ENCODE data around the gene CYP3A4. TPM values are rescaled to one million over a fixed set of nuclear protein-coding genes. Genes with fewer than 3 reads are reported as not detected.

CYP3A4 gene
- total RNA-seq, 1 donor from 2014 or later, result not detected

DNA sequence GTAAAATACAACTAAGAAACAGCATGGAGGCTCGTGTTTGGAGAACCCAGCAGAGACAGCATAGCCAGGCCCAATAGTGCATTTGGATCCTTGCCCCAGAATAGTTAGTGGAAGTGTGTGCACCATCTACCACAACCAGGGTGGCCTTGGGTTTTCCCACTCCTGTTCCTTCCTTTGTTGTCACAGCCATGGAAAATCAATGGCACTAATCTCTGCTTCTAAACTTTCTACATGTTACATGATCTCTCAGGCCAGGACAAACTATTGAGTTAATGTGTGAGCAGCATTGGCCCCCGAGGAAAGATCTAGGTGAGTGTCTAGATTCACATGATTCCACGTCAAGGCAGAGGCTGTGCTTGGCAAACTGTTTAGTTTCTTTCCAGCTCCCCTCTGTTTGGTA, 51.0 kb downstream of the CYP3A4 start:
- POLR2A ChIA-PET, result no interaction called here

DNA sequence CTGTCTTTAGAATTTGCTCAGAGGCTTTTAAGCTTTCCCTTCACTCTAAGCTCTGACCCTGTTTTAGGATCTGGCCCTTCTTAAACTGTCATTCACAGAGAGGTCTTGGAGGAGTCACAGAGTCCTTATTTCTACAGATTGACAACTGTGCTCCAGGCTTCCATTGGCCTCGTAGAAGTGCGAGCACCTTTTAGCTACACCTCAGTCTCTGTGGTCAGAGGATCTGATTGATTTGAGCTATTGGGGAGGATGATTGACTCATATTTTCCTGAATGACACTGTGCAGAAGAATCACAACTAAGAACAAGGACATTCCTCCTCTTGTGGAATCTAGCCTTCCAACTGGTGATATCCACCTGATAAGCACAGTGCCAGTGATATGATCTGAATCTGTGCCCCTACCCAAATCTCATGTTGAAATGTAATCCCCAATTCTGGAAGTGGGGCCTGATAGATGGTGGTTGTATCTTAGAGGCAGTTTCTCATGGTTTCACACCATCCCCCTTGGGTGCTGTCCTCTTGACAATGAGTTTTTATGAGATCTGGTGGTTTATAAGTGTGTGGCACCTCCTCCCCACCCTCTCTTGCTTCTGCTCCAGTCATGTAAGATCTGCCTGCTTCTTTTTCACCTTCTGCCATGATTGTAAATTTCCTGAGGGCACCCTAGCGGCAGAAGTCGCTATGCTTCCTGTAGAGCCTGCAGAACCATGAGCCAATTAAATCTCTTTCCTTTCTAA, 52.2 kb downstream of the CYP3A4 start:
- no peak overlapping the region for H3K27ac Mint-ChIP-seq
- no peak for TF ChIP-seq CTCF (IDR thresholded peaks at IDR 0.05)
- H3K4me1 Mint-ChIP-seq, result no peaks in the 10 kb centered on the region
- ChIA-PET POLR2A (no interaction called here), CTCF (no interaction called here)
- H3K36me3 Mint-ChIP-seq (ENCODE audit: low read depth), result no peaks in the 10 kb centered on the region
- ATAC-seq (ENCODE audit: low read depth) (no peak), DNase-seq (no peak)
- intact Hi-C loops (cut with micrococcal nuclease), result no loop called here
- H3K9me3 Mint-ChIP-seq, result no peaks in the 10 kb centered on the region
- no peak overlapping the region for H3K4me3 Mint-ChIP-seq
- H3K27me3 Mint-ChIP-seq, result peaks cover 4% of the 10 kb centered on the region

More for the DNA sequence above, 51.0 kb downstream of the CYP3A4 start:
- DNase-seq (no peak), ATAC-seq (ENCODE audit: low read depth) (no peak)
- Mint-ChIP-seq H3K4me3 (no peak overlapping the region), H3K4me1 (no peaks in the 10 kb centered on the region), H3K36me3 (ENCODE audit: low read depth) (no peaks in the 10 kb centered on the region), H3K9me3 (no peaks in the 10 kb centered on the region), H3K27me3 (peaks cover 4% of the 10 kb centered on the region), H3K27ac (no peak overlapping the region)
- intact Hi-C loops (cut with micrococcal nuclease), result no loop called here
- no peak for TF ChIP-seq CTCF (IDR thresholded peaks at IDR 0.05)
- CTCF ChIA-PET, result no interaction called here

- TF ChIP-seq CTCF (IDR thresholded peaks at IDR 0.05), result no peak
- H3K36me3 Mint-ChIP-seq (ENCODE audit: low read depth), result no peaks in the 10 kb centered on the region
- H3K9me3 Mint-ChIP-seq, result no peaks in the 10 kb centered on the region
- no peak overlapping the region for H3K27ac Mint-ChIP-seq
- CTCF ChIA-PET, result no interaction called here
- DNase-seq, result no peak
- POLR2A ChIA-PET, result no interaction called here
- peaks cover 4% of the 10 kb centered on the region for H3K27me3 Mint-ChIP-seq
- ATAC-seq (ENCODE audit: low read depth), result no peak
- H3K4me1 Mint-ChIP-seq, result no peaks in the 10 kb centered on the region
- intact Hi-C loops (cut with micrococcal nuclease), result no loop called here
- H3K4me3 Mint-ChIP-seq, result no peak overlapping the region
Measured at GRCh38 chr7:99730992-99731391, 53.0 kb downstream of the CYP3A4 start.

GRCh38 chr7:99730238-99730810, 53.7 kb downstream of the CYP3A4 start:
- no peak for TF ChIP-seq CTCF (IDR thresholded peaks at IDR 0.05)
- Mint-ChIP-seq H3K4me3 (no peak overlapping the region), H3K4me1 (no peaks in the 10 kb centered on the region), H3K36me3 (ENCODE audit: low read depth) (no peaks in the 10 kb centered on the region), H3K27ac (no peak overlapping the region), H3K27me3 (peaks cover under 1% of the 10 kb centered on the region), H3K9me3 (no peaks in the 10 kb centered on the region)
- DNase-seq, result no peak
- ChIA-PET POLR2A (no interaction called here), CTCF (no interaction called here)
- ATAC-seq (ENCODE audit: low read depth), result no peak
- intact Hi-C loops (cut with micrococcal nuclease), result no loop called here

DNA sequence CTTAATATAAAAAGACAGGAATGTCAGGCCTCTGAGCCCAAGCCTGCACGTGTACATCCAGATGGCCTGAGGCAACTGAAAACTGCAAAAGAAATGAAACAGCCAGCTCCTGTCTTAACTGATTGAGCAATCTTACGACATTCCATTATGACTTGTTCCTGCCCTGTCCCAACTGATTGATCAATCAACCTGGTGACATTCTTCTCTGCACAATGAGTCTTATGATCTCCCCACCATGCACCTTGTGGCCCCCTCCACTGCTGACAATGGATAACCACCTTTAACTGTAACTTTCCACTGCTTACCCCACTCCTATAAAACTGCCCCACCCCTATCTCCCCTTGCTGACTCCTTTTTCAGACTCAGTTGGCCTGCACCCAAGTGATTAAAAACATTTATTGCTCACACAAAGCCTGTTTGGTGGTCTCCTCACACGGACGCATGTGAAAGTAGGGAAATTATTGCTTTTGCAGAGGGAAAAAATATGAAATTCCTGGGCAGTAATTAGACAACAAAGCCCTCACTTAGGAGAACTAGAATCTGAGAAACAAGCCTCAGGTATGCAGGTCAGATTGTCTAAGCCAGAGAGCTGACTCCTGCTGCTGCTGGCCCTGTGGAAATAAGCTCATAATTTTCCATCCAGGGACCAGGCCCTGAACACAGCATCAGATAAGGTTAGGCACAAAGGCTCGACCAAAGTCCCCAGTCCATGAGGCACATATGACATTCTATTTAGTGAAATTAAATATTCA, 54.3 kb downstream of the CYP3A4 start:
- Mint-ChIP-seq H3K9me3 (no peaks in the 10 kb centered on the region), H3K36me3 (ENCODE audit: low read depth) (no peaks in the 10 kb centered on the region), H3K27ac (no peak overlapping the region), H3K4me1 (no peaks in the 10 kb centered on the region), H3K27me3 (peaks cover 2% of the 10 kb centered on the region), H3K4me3 (no peak overlapping the region)
- TF ChIP-seq CTCF (IDR thresholded peaks at IDR 0.05), result no peak
- ChIA-PET CTCF (no interaction called here), POLR2A (no interaction called here)
- intact Hi-C loops (cut with micrococcal nuclease), result no loop called here
- ATAC-seq (ENCODE audit: low read depth) (no peak), DNase-seq (no peak)
